Ishikawa (cell line): Measurements from ENCODE around the gene CA5B.

ENCODE experiments used
- CEBPB ChIP-seq: IDR thresholded peaks from 2 replicates; pipeline ENCODE4 v1.6.1; 2012
- CREB1 ChIP-seq: IDR thresholded peaks from 2 replicates; pipeline ENCODE4 v1.6.1; 2012; ENCODE audit warnings: low read depth
- EP300 ChIP-seq: IDR thresholded peaks from 2 replicates; pipeline ENCODE4 v1.6.1; 2012; ENCODE audit warnings: borderline replicate concordance
- MAX ChIP-seq: IDR thresholded peaks from 2 replicates; pipeline ENCODE4 v1.6.1; 2012
- RAD21 ChIP-seq: IDR thresholded peaks from 2 replicates; pipeline ENCODE4 v1.6.1; 2012; ENCODE audit warnings: low read depth
- REST ChIP-seq: IDR thresholded peaks from 2 replicates; pipeline ENCODE4 v1.6.1; 2012; ENCODE audit warnings: low read depth, mild to moderate bottlenecking
- TAF1 ChIP-seq: IDR thresholded peaks from 2 replicates; pipeline ENCODE4 v1.6.1; 2012; ENCODE audit warnings: low read depth, mild to moderate bottlenecking
- YY1 ChIP-seq: IDR thresholded peaks from 2 replicates; pipeline ENCODE4 v1.6.1; 2012; ENCODE audit warnings: low read depth

- no peak for TF ChIP-seq MAX
- no peak for TF ChIP-seq YY1
- TF ChIP-seq CREB1, result no peak
- TF ChIP-seq REST, result no peak
- TF ChIP-seq EP300, result no peak
- no peak for TF ChIP-seq TAF1
- TF ChIP-seq RAD21, result no peak
- TF ChIP-seq CEBPB, result no peak
These were observed 76.8 kb downstream of the CA5B start for GRCh38 chrX:15814771-15815365.
